Islet precursor cell (in vitro differentiated cells): ENCODE measurements around the gene FANCC.
A peak's percentile ranks its signal among the peaks of the same experiment; 100 is the strongest.

Experiments
- DNase-seq: peaks from one replicate; pipeline ENCODE4 v3.0.0-alpha.2; 2018

The FANCC gene

DNA sequence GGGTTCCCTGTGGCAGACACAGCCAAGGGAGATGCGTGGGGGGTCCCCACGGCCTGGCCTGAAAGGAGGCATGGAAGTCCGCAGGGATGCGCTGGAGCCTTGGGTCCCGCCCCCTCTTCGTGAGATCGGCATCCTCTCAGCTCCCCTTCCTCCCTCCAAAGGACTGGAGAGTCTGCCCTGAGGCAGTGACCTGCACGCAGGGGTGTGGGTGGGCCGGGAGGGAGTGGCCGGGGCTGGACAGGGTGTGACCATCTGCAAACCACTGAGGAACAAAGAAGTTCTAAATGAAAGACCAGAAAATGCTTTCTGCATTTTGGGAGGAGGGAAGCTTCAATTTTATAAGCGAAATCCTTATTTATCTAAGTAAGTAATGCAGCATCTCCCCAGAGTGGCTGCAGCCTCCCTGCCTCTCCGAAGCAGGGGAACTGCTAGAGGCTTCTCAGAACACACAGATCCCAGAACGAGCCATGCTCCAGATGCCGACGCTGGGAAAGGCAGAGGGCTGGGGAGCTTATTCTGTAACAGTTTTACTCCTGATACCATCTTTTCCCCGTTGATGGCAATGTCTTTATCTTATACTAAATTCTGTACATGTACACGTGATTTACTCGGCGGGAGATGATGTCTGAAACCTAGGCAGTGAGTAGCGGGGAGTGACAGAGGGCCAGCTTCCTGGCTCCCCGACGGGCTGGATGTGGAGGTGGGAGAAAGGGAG lies 221.7 kb downstream of the FANCC start:
- peak; percentile 70 for DNase-seq

DNA sequence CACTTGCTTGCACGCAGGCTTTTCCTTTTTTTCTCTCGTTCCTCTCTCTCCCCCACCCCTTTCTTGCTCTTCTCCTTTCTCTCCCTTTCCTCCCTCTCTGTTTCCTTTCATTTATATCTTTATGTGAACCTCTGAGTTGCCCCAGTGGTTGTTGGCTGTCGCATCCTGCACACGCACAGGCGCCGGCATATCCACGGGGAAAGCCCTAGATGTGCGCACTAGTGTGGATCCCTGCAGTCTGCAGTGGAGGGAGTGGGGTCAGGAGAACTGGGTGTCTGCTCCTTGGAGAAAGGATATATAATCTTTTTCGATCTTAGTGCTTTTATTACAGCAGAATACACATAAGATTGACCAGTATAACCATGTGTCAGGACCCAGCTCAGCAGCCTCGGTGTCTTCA lies 223.5 kb downstream of the FANCC start:
- no peak for DNase-seq

DNA sequence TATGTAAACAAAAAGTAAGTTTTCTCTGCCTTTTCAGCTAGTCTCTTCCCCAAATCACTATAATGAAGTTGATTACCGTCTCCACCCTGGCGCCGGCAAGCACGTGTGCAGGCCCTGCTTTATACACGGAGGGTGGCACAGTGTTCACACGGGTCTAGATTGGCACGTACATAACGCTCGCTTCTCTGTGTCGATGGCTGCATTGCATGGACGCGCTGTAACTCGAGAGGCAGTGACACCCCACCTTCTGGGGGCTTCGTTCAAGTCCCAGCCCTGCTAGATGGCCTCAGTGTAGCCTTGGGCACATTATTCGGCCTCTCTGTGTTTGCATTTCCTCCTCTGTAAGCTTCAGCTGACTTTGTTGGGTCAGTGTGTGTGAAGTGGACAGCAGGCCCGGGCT lies 223.9 kb downstream of the FANCC start:
- DNase-seq: no peak

DNA sequence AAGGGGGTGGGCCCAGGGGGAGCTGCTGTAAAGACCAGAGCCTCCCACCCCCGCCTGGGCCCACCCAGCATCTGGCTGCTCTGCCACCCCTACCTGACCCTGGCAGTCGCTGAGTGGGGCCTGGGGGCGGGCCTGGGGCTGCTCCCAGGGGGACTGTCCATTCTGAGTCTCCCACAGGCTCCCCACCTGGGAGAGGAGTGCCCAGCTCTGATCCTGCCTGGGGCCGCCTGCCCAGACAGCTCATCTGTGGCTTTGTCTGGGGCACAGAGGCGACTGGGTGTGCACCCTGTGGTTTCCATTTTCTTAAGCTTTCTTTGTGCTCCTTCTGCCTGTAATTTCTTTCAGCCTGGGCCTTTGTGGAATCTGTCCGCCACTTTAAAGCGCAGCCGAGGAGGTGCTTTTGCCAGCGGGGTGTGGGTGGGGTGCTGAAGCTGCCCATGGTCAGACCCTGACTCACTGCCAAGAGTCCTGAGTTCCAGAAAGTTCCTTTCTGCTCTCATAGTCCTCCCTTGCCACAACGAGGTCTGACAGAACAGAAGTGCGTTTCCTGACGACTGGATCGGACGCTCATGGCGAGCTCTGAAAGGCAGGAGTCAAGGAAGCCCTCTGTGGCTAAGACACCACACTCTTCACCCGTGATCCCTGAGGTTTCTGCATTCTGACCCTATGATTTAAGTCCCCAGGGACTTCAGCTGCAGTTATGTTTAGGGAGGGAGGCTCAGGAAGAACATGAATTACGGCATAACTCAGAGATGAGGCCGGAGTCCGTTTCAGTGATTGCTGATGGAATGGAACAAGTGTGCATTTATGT lies 225.0 kb downstream of the FANCC start:
- DNase-seq: peak; percentile 98

DNA sequence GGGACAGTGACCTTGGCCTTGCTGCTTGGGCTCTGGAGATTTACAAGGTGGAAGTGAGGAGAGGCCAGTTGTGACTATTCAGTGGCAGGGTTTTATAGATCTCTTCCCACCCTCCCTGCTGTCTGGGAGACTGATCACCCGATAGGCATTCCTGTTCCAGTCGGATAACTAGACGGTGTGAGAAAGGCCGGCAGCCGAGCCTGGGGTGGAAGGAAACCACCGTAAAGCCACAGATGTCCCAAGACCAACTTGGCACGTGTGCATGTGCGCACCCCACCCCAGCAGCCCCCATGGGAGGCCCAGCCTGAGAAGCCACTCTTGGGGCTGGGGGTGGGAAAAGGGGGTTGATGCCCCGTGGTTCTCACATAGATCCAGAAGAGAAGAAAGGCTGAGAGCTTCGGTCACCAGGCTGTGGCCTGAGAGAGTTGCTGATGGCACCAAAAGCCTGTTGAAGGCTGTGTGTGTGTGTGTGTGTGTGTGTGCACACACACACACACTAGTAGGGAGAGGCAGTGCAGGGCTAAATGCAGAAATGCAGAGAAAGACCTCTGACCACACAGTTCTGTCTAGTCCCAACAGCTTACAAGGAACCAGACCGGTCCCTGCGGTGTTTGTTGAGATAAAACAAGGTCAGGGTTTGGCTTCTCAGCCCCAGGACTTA lies 225.8 kb downstream of the FANCC start:
- DNase-seq: peak; percentile 93

DNA sequence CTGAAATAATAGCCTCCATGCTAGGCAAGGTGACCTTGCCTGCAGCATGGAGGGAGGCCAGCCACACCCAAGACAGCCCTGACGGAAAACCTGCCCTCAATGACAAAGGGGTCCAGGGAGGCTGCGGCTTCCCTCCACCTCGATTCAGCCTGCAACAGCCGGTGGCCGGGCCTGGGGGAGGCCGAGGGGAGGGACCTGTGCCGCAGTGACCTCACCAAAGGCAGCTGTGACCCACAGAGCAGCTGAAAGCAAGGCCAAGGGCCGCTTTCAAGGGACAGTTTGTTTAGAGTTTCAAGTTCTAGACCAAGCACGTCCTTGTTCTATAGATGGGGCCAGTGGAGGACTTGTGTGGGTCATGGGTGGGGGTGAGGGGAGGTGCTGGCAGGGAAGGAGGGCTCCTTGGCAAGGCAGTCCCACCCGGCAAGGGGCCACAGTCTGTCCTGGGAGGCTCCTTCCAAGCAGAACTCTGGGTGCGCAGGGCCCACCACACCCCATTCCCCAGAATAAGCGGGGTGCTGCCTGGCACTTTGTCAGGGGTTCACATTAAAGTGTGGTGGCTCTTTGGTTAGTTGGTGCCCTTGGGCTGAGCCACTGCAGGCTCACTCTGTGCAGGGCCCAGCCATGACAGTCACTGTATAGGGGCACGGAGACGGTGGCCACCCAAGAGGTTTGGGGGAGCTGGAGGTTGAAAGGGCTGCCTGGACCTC lies 226.5 kb downstream of the FANCC start:
- no peak for DNase-seq

DNA sequence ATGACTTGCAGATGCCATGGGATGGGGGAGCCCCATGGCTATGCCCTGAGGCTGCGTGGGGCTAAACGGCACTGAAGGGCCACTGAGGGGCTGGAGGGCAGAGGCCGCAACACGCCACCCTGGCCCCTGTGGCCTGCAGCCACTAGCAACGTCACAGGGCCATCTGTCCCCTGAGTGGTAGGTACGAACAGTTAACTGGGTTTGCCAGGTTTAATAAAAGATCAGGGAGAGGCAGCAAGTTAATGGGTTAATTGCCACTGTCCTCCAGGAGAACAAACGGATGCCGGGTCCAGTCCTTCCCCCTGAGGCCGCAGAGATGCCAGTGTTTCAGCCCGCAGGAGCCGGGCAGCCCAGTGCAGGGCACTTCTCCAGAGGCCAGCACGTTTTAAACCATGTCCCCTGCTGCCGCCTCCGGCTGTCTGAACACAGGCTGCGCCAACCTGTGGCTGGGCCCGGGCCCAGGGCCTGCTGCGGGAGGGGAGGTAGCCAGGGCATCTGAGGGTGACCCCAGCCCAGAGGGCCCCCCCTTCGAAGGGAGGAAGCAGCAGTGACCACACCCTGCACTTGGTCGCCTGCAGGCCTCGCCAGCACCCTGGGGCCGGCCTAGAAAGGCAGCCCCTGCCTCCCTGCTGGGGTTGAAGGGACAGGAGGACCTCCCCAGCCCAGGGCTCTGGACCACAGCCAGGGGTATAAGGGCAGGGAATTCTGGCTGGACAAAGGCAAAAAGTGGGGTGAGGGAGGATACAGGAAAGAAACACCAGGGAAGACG lies 227.3 kb downstream of the FANCC start:
- no peak for DNase-seq

DNA sequence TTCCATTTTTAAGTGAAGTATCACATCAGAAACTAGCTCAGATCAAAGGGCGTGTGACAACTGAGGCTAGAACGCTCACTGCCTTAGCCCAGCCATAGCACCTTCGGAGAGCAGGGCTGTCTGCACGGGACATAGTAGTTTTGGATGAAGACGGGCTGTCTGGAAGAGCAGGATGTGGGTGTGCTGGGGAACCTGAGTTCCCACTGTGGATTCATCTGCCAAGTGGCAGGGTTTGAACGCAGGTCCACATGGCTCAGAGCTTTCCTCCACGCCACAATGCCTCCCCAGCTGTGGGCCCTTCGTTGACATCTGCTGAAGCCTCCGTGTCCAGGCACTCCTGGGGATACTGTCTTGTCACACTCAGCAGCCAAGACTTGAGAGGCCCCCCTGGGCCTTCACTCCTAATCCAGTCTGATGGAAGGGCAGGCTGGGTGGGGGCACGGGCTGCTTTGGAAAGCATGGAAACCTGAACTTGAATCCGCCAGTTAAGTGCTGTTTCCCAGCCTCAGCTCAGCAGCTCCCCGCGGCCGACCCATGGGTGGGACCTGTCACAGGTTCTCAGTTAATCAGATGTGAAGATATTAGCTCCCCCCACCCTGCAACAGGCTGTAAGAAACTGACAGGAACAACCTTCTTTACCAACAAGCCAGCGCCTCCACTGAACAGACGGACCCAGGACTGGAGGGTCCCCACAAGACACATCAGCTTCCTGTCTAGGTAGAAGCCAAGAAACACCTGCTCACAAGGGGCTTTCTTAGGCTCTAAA lies 228.1 kb downstream of the FANCC start:
- no peak for DNase-seq

DNA sequence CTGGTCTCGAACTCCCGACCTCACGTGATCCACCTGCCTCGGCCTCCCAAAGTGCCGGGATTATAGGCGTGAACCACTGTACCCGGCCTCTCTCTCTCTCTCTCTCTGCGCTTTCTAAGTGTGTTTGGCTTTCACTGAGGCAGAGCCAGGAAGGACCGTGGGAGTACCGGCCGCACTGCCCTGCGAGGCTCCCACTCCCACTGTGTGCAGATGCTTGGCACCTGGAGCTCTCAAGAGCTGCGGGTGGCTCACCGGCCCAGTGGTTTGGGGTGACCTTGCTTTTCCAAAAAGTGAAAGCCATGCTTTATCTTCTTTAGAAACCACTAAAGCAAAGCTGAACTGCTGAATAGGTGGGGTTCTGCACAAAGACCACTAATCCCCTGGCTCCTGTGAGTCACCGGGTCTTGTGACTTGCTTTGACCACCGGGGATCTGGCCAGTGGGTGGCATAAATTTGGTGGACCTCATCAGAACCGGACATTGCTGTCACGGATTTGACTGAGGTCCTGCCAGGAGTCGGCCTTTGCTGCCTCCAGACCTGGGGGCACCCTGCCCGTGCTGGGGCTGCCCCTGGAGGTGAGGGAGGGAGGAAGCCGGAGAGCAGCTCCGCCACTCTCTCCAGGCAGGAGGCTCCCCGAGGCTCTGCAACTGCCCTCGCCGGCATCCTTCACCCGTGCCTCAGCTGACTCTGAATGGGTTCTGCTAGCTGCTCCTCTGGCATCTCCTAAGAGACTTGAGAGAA lies 228.9 kb downstream of the FANCC start:
- DNase-seq: no peak

DNA sequence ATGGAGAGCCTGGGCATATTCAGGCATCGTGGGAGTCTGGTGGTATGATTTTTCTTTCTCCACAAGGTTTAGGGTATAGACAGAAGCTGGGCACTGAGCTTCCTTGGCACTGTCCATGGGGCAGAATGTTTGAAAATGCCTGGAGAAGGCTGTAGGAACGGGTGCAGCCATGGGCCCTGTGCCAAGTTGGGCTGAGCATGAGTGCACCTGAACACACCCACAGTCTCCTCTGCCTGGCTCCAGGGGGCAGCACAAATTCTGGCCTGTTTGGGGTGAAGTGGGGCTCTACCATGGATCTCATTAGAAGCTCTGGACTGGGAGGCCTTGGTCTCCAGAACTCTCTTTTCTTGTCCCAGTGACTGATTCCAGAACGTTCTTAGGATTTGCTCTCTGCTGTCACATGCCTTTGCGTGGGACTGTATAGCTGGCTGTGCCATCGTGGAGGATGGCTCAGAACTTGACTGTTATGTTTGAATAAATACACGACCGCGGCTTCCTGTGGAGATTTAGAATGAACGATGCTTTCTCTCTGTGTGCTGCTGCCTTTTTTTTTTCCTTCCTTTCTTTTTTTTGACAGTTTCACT lies 229.8 kb downstream of the FANCC start:
- DNase-seq: no peak

DNA sequence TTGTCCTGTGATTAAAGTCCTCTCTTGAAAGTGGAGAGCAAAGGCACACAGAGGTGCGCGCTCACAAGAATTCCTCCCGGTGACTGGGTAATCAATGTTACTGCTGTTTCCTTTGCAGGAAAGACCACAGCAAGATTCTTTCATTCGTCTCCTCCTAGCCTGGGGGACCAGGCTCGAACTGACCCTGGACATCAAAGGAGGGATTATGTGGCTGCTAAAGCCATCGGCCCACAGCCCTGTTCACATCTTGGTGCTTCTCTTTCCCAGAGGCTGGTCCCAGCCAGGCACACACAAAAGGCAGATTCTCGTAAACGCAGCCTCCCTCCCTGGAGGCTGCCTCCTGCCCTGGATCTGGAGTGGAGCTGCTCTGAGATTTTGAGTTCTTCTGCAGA lies 230.9 kb downstream of the FANCC start:
- peak; percentile 93 for DNase-seq

DNA sequence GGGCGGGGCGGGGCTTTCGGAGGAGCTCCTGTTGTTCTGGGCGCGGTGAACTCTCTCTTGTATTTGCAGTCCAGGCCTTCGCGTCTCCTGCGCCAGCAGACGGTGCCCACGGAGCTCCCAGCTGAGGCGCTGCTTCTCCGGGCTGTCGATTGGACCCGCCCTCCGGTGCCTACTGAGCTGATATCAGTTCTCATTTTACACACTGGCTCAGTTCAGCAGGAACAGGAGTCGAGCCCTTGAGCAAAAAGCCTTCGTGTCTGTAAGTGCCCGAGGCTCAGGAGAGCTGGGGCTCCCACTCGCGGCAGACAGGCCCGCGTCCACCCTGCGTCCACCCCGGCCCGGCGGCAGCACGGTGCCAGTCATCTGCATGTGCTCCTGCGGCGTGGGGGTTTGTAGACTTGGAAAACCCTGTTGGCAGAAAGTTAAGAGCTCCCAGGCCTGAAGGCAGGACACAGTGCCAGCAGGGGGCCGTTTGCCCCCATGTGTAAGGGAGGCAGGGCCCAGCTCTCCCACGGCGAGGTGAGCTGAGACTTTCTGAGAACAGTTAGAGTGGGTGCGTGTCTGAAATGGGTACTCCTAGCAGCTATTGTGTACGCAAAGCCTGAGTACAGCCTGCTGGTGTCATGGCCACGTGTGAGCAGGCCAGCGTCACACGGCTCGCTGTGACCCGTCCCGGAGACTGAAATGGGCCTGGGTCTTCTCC lies 231.5 kb downstream of the FANCC start:
- DNase-seq: no peak

DNA sequence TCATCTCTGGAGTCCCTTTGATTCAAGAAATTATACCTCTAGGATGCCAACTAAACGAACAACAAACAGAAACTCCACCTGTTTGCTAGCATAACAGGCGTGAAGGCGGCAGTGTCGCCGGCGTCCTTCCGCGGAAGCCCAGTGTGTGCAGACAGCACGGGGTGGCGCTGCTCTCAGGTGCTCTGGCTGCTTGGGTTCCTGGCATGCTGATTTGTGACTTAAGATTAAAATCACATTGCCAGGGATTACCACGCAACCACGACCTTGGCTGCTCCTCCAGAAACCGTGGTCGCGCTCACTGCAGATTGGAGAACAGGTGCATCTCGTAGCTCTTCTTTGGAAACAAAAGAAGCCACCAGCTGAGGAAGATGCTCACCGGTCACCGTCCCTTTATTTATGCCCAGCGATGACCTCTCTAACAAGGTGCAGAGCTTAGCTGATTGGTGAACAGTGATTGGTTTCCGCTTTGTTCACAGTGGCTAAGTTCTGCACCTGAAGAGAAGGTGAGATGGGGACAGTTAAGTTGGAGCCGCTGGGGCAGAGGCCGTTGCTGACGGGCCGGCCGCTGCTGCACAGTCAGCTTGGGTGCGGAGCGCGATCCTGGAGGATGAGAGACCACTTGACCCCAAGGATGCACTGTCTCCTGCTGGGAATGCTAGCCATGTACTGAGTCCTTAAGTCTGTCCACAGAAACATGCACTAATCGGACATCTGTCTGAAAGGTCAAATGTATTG lies 232.3 kb downstream of the FANCC start:
- no peak for DNase-seq

DNA sequence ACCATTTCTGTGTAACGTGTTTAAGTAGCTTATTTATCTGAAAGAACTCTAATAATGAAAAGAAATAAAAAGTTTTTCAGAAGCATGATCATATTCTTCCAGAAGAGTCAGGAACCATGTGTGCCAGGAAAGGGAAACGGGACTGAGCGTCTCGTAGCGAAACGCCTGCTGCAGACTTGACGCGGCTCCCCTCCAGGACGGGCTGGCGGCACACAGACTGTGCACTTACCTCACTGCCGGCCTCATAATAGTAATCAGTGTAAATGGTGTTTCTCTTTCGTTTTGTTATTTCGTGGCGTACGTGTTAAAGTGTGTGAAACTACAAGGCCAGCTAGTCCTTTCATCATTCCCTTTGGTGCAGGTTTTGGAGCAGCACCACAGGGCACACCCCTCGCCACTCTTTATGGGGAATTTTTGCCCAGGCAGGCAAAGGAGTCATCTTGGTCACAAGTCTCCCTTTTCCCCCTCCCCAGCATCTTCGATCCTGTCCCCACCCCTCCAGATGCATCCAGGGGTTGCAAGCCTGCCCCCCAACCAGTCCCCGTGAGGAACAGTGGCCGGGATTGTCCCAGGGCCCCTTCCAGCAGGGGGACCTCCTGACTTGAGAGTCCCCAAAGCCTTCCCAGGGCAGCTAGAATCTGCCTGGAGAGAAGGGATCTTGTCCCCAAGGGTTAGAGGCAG lies 233.1 kb downstream of the FANCC start:
- peak; percentile 38 for DNase-seq

DNA sequence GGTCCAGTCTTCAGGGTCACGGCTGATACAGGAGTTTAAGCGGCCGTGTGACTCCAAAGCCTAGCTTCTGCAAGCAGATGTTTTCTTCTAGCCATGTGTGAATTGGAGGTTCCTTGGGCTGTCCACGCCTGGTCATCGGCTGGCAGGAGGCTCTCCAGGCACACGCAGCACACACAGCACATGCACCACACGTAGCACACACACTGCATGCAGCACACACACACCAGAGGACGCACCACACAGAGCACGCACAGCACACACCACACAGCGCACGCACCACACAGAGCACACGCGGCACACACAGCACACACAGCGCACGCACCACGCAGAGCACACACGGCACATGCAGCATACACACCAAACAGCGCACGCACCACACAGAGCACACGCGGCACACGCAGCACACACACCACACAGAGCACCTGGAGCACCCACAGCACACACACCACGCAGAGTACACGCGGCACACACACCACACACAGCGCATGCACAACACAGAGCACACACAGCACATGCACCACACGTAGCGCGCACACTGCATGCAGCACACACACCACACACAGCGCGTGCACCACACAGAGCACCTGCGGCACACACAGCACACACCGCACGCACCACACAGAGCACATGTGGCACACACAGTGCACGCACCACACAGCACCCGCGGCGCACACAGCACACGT lies 234.3 kb downstream of the FANCC start:
- no peak for DNase-seq

DNA sequence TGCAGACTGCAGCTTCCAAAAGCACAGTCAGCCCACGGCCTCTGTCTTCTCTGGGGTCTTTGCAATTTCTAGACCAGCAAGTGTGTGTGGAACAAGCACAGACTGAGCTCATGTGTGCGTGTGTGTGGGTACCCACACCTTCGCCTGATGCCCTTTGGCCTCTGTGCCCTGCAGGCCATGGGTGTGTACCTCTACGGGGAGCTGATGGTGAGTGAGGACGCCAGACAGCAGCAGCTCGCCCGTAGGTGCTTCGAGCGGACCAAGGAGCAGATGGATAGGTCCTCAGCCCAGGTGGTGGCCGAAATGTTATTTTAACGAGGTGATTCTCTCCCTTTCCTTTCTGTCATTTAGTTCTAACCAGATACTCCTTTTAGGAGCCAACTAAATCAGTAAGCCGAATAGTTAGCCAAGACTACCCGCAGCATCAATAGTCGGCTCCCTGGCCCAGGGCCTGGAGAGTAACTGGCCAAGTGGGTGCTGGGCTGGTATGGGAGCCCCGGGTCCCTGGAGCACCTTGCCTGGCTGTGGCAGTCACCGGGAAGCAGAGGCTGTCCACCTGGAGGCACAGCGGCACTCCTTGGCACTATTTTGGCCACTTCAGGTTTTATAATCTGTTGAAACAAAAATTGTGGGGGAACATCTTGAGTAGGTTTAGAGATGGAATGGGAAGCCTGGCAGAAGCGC lies 235.0 kb downstream of the FANCC start:
- peak; percentile 22 for DNase-seq

DNA sequence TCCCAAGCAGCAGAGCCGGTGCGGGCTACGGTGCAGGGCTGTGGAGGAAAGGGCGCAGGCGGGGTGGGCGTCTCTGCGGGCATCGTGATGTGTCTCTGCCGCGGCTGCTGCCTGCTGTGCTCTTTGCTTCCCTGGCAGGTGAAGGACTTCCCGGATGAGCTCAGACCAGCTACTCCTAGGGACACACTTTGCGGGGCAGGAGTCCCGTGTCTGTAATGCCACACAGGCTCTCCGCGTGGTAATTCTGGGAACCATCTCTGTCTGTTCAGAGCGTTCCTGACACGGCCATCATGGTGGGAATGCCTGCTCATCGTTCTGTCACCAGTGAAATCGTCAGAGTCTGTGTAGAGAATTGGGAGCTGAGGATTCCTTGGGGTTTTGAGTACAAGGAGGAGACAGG lies 235.5 kb downstream of the FANCC start:
- peak; percentile 36 for DNase-seq
